Measurements from ENCODE around the gene DCAF10. TPM values are rescaled to one million over a fixed set of nuclear protein-coding genes. Genes with fewer than 3 reads are reported as not detected.
"Not testable (repeated sequence)": the region's sequence is repeated elsewhere in the genome, so short reads cannot be mapped to it uniquely, and the experiment has no call there.

The DCAF10 gene
- total RNA-seq, 1 experiment from 2014 or later: 11.8 TPM

GRCh38 chr9:37820142-37820541 is 19.5 kb downstream of the DCAF10 start:
- POLR2A ChIA-PET (ENCODE audit: unreplicated experiment): no interaction called here

GRCh38 chr9:37825174-37825573 is 24.6 kb downstream of the DCAF10 start:
- H3K9me2 ChIP-seq (replicated peaks; ENCODE audit: low read length); H3K4me1 ChIP-seq (ENCODE audit: insufficient read depth, low read length); POLR2A ChIA-PET (ENCODE audit: unreplicated experiment); H3K4me2 ChIP-seq (ENCODE audit: low read length); H3K9me3 ChIP-seq (ENCODE audit: low read length); H3K27ac ChIP-seq (ENCODE audit: low read length); intact Hi-C loops (cut with micrococcal nuclease); H4K20me1 ChIP-seq (ENCODE audit: low read length); ATAC-seq; H3K4me3 ChIP-seq (ENCODE audit: low read length); H2AFZ ChIP-seq (ENCODE audit: low read length); DNase-seq; H3K27me3 ChIP-seq (ENCODE audit: low read length); H3K9ac ChIP-seq (ENCODE audit: low read length); H3F3A ChIP-seq (ENCODE audit: low read length, unreplicated experiment); H3K36me3 ChIP-seq (ENCODE audit: low read depth, low read length); H3K79me2 ChIP-seq (ENCODE audit: low read length); BruUV-seq (replicated peaks): not testable (repeated sequence)
- CTCF ChIA-PET: interaction anchor here (0.8 kb wide), 1 partner anchor 40 kb away, joined by 3 read pairs; the partner anchor contains the start of gene EXOSC3

More at GRCh38 chr9:37820142-37820541, 19.5 kb downstream of the DCAF10 start:
- no TSS peak for BruUV-seq (replicated peaks)
- Histone ChIP-seq H3K4me3 (ENCODE audit: low read length) (no peak overlapping the region), H3K36me3 (ENCODE audit: low read depth, low read length) (peaks cover 6% of the 10 kb centered on the region; the same call in 1 of the 2 replicates), H3K79me2 (ENCODE audit: low read length) (no peaks in the 10 kb centered on the region), H3K9ac (ENCODE audit: low read length) (no peak overlapping the region), H3K4me2 (ENCODE audit: low read length) (no peak overlapping the region), H3F3A (ENCODE audit: low read length, unreplicated experiment) (no peaks in the 10 kb centered on the region), H2AFZ (ENCODE audit: low read length) (no peak overlapping the region), H3K27ac (ENCODE audit: low read length) (no peak overlapping the region), H3K9me3 (ENCODE audit: low read length) (no peaks in the 10 kb centered on the region), H3K9me2 (replicated peaks; ENCODE audit: low read length) (no peaks in the 10 kb centered on the region), H4K20me1 (ENCODE audit: low read length) (no peaks in the 10 kb centered on the region), H3K27me3 (ENCODE audit: low read length) (no peaks in the 10 kb centered on the region), H3K4me1 (ENCODE audit: insufficient read depth, low read length) (no peaks in the 10 kb centered on the region)
- intact Hi-C loops (cut with micrococcal nuclease): no loop called here
- CTCF ChIA-PET: no interaction called here
- no peak for TF ChIP-seq CTCF (conservative IDR thresholded peaks at IDR 0.05; ENCODE audit: low read depth, low read length)
- no peak for TF ChIP-seq EZH2phosphoT487 (IDR thresholded peaks at IDR 0.05; ENCODE audit: borderline replicate concordance, low read length)
- no peak for TF ChIP-seq EZH2 (IDR thresholded peaks at IDR 0.05; ENCODE audit: low read length, unreplicated experiment)
- no peak for DNase-seq
- ATAC-seq: no peak

- no peaks in the 10 kb centered on the region; the same call in 1 of the 2 replicates for H3K36me3 ChIP-seq (ENCODE audit: low read depth, low read length)
- no peaks in the 10 kb centered on the region for H3K4me1 ChIP-seq (ENCODE audit: insufficient read depth, low read length)
- ChIA-PET CTCF (no interaction called here), POLR2A (ENCODE audit: unreplicated experiment) (no interaction called here)
- no peaks in the 10 kb centered on the region for H3K9me2 ChIP-seq (replicated peaks; ENCODE audit: low read length)
- BruUV-seq (replicated peaks): no TSS peak
- no peak overlapping the region for H2AFZ ChIP-seq (ENCODE audit: low read length)
- no peak overlapping the region for H3K4me2 ChIP-seq (ENCODE audit: low read length)
- H4K20me1 ChIP-seq (ENCODE audit: low read length): no peaks in the 10 kb centered on the region
- no peak overlapping the region for H3K27ac ChIP-seq (ENCODE audit: low read length)
- H3K79me2 ChIP-seq (ENCODE audit: low read length): no peaks in the 10 kb centered on the region
- no peak overlapping the region for H3K4me3 ChIP-seq (ENCODE audit: low read length)
- H3F3A ChIP-seq (ENCODE audit: low read length, unreplicated experiment): no peaks in the 10 kb centered on the region
- no peak overlapping the region for H3K9ac ChIP-seq (ENCODE audit: low read length)
- no peaks in the 10 kb centered on the region for H3K9me3 ChIP-seq (ENCODE audit: low read length)
- intact Hi-C loops (cut with micrococcal nuclease): no loop called here
- DNase-seq (no peak), ATAC-seq (no peak)
- no peaks in the 10 kb centered on the region for H3K27me3 ChIP-seq (ENCODE audit: low read length)
- TF ChIP-seq EZH2 (IDR thresholded peaks at IDR 0.05; ENCODE audit: low read length, unreplicated experiment) (no peak), CTCF (conservative IDR thresholded peaks at IDR 0.05; ENCODE audit: low read depth, low read length) (no peak), EZH2phosphoT487 (IDR thresholded peaks at IDR 0.05; ENCODE audit: borderline replicate concordance, low read length) (no peak)
Observed at GRCh38 chr9:37827483-37828165, 27.0 kb downstream of the DCAF10 start.
